Measurements from ENCODE around the gene ABCF2. TPM values are rescaled to one million over a fixed set of nuclear protein-coding genes. Genes with fewer than 3 reads are reported as not detected.

ABCF2 gene
- total RNA-seq, 1 experiment from 2014 or later: 69.0 TPM

DNA sequence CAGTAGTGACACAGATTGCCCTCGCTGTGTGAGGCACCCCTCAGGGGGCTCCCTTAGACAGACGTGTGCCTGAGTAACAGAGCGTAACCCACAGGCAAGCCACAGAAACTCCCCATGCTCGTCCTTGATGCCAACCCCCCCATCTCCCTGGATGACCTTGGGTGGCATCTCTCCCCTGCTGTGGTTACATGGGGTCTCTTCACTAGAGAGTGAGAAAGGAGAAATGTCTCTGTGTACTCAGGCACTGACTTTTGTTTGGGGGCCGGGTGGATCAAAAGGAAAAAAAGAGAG is 38.8 kb downstream of the ABCF2 start:
- POLR2A ChIA-PET (ENCODE audit: low non-redundant PET): no interaction called here
- CTCF ChIA-PET: no interaction called here
- no peak for DNase-seq (ENCODE audit: low spot score)
- Histone ChIP-seq H3K27ac (ENCODE audit: low read depth, low read length, poor library complexity, severe bottlenecking) (no peak overlapping the region), H3K4me1 (ENCODE audit: insufficient read depth, low read length, poor library complexity, severe bottlenecking) (no peaks in the 10 kb centered on the region), H3K27me3 (replicated peaks; ENCODE audit: insufficient read depth, low read depth, low read length, poor library complexity) (no peaks in the 10 kb centered on the region), H3K4me3 (ENCODE audit: low read depth, low read length, poor library complexity, severe bottlenecking) (no peak overlapping the region), H3K9me3 (ENCODE audit: low read depth, low read length, poor library complexity, severe bottlenecking) (no peaks in the 10 kb centered on the region), H3K36me3 (ENCODE audit: insufficient read depth, low read length, poor library complexity, severe bottlenecking) (no peaks in the 10 kb centered on the region)
- no TSS peak for BruUV-seq (replicated peaks)
- intact Hi-C loops (cut with micrococcal nuclease; ENCODE audit: unreplicated experiment): no loop called here
- TF ChIP-seq CTCF (conservative IDR thresholded peaks at IDR 0.05; ENCODE audit: low read depth, low read length) (no peak), EZH2 (IDR thresholded peaks at IDR 0.05; ENCODE audit: borderline replicate concordance, low read depth, low read length, poor library complexity, severe bottlenecking) (no peak)

DNA sequence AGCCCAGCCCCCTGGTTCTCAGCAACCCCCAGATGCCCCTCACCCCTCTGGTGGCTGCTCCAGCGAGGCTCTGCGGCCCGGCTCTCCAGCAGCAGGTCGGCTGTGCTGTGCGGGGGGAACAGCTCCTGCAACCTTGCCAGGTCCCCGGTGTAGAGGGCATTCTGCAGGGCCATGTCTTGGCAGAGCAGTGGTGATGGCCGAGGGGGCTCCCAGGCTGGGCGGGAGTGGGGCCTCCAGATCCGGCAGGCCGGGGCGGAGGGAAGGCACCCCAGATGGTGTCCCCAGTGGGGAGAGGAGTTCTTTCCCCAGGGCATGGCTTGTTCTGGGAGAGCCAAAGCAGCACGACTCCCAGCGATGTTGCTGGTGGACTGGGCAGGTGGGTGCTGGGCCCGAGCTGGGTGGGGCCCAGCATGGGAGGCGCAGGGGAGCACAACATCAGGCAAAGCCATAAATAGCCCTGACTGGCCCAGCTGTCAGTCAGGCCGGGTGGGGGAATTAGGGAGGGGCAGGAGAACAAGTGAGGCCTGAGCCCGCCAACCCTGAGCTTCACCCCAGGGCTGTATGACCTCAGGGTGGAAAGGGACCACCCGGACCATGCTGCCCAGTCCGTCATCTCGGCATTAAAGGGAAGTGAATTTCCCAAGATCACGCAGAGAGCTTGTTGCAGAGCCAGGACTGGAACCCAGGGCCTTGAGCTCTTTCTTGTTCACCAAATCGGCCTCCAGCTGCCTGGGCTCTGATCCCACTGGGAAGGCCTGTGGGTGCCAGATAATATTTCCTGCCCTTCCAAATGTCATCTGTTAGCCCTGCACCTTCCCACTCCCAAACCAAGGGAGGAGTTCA is 39.4 kb downstream of the ABCF2 start:
- POLR2A ChIA-PET (ENCODE audit: low non-redundant PET): no interaction called here
- H3K9me3 ChIP-seq (ENCODE audit: low read depth, low read length, poor library complexity, severe bottlenecking): no peaks in the 10 kb centered on the region
- intact Hi-C loops (cut with micrococcal nuclease; ENCODE audit: unreplicated experiment): no loop called here
- no peaks in the 10 kb centered on the region for H3K36me3 ChIP-seq (ENCODE audit: insufficient read depth, low read length, poor library complexity, severe bottlenecking)
- no TSS peak for BruUV-seq (replicated peaks)
- no peak overlapping the region for H3K4me3 ChIP-seq (ENCODE audit: low read depth, low read length, poor library complexity, severe bottlenecking)
- H3K4me1 ChIP-seq (ENCODE audit: insufficient read depth, low read length, poor library complexity, severe bottlenecking): no peaks in the 10 kb centered on the region
- no peaks in the 10 kb centered on the region for H3K27me3 ChIP-seq (replicated peaks; ENCODE audit: insufficient read depth, low read depth, low read length, poor library complexity)
- DNase-seq (ENCODE audit: low spot score): no peak
- CTCF ChIA-PET: no interaction called here
- TF ChIP-seq CTCF (conservative IDR thresholded peaks at IDR 0.05; ENCODE audit: low read depth, low read length): no peak
- no peak overlapping the region for H3K27ac ChIP-seq (ENCODE audit: low read depth, low read length, poor library complexity, severe bottlenecking)

- Histone ChIP-seq H3K4me3 (ENCODE audit: low read depth, low read length, poor library complexity, severe bottlenecking) (no peak within 1 kb of the TSS), H3K9me3 (ENCODE audit: low read depth, low read length, poor library complexity, severe bottlenecking) (no peaks in the 10 kb centered on the region), H3K27me3 (replicated peaks; ENCODE audit: insufficient read depth, low read depth, low read length, poor library complexity) (no peaks in the 10 kb centered on the region), H3K4me1 (ENCODE audit: insufficient read depth, low read length, poor library complexity, severe bottlenecking) (no peaks in the 10 kb centered on the region), H3K27ac (ENCODE audit: low read depth, low read length, poor library complexity, severe bottlenecking) (no peak within 1 kb of the TSS), H3K36me3 (ENCODE audit: insufficient read depth, low read length, poor library complexity, severe bottlenecking) (no peaks in the 10 kb centered on the region)
- intact Hi-C loops (cut with micrococcal nuclease; ENCODE audit: unreplicated experiment): no loop called here
- BruUV-seq (replicated peaks): no TSS peak
- no peak for DNase-seq (ENCODE audit: low spot score)
- ChIA-PET POLR2A (ENCODE audit: low non-redundant PET) (no interaction called here), CTCF (no interaction called here)
- TF ChIP-seq EZH2 (IDR thresholded peaks at IDR 0.05; ENCODE audit: borderline replicate concordance, low read depth, low read length, poor library complexity, severe bottlenecking): no peak
- no peak for TF ChIP-seq CTCF (conservative IDR thresholded peaks at IDR 0.05; ENCODE audit: low read depth, low read length)
Observed at GRCh38 chr7:151186640-151187408, 40.2 kb downstream of the ABCF2 start, which contains the start of gene ASB10. Gene ASB10 (minus strand): TSS chr7:151187250. CDS start chr7:151187130, 120 bp downstream.

Data from A673 (cell line).